ENCODE data around the gene MYL3.

DNA sequence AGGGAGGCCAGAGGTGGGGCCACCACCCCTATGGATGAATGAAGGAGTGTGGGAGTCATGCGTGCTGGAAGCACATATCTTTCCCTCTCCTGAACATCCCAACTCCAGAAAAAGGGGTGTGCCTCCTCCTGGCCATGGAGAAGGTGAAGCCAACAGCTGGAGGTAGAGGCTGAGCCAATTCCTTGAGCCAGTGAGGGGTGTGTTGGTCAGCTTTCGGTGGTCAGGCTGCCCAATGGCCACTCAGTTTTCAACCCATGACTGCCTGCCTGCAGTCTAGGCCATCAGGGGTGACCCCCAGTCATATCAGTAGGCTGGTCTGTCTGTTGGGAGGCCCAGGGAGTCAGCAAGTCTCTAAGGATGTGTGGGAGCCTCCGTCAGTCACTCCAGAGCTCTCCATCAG lies 27.9 kb upstream of the MYL3 start:
- TF ChIP-seq, protein P1, sequence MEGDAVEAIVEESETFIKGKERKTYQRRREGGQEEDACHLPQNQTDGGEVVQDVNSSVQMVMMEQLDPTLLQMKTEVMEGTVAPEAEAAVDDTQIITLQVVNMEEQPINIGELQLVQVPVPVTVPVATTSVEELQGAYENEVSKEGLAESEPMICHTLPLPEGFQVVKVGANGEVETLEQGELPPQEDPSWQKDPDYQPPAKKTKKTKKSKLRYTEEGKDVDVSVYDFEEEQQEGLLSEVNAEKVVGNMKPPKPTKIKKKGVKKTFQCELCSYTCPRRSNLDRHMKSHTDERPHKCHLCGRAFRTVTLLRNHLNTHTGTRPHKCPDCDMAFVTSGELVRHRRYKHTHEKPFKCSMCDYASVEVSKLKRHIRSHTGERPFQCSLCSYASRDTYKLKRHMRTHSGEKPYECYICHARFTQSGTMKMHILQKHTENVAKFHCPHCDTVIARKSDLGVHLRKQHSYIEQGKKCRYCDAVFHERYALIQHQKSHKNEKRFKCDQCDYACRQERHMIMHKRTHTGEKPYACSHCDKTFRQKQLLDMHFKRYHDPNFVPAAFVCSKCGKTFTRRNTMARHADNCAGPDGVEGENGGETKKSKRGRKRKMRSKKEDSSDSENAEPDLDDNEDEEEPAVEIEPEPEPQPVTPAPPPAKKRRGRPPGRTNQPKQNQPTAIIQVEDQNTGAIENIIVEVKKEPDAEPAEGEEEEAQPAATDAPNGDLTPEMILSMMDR (IDR thresholded peaks at IDR 0.05) = no peak
- TF ChIP-seq POLR2AphosphoS5 (IDR thresholded peaks at IDR 0.05) (no peak), EP300 (IDR thresholded peaks at IDR 0.05; ENCODE audit: low read depth) (no peak), POLR2A (IDR thresholded peaks at IDR 0.05) (no peak)
